ENCODE data around the gene ALG11.
"Not testable (repeated sequence)": the region's sequence is repeated elsewhere in the genome, so short reads cannot be mapped to it uniquely, and the experiment has no call there.

ALG11 gene

DNA sequence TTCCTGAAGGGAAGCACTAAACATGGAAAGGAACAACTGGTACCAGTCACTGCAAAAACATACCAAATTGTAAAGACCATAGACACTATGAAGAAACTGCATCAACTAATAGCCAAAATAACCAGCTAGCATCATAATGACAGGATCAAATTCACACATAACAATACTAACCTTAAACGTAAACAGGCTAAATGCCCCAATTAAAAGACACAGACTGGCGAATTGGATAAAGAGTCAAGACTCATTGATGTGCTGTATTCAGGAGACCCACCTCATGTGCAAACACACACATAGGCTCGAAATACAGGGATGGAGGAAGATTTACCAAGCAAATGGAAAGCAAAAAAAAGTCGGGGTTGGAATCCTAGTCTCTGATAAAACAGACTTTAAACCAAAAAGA is 27.3 kb upstream of the ALG11 start:
- not testable (repeated sequence) for H3K27ac Mint-ChIP-seq; H3K4me1 Mint-ChIP-seq; H3K9me3 Mint-ChIP-seq; H3K36me3 Mint-ChIP-seq; H3K4me3 Mint-ChIP-seq; ATAC-seq (replicated peaks); DNase-seq
- peaks cover 44 to 50% of the 10 kb centered on the region in 2 donors for H3K27me3 Mint-ChIP-seq

DNA sequence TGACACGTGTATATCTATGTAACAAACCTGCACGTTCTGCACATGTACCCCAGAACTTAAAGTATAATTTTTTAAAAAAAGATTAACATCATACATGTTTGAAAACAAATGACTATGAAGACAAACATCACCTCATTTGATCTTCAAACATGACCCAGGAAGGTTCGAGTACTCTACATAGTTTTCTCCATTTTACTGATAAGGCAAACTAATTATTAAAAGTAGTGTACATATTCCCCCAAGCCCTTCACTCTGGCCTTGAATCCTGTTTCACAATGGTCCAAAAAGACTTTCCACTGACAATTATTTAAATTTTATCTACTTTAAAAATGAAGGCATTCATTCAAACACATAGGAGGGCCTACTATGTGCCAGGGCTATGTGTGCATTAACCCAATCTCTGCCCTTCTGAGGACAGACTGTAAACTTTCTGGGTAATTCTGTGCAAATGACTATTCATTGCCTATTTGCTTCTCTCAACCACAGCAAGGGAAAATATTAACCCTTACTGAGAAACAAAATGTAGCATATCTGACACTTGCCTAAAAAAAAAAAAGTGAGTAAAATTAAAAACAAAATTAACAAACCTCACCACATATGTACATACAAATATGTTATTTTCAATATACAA is 23.1 kb upstream of the ALG11 start:
- DNase-seq: no peak
- Mint-ChIP-seq H3K9me3 (peaks cover 0 to 4% of the 10 kb centered on the region in 2 donors), H3K27ac (no peak overlapping the region), H3K4me1 (no peaks in the 10 kb centered on the region), H3K4me3 (no peak overlapping the region), H3K27me3 (peaks cover 42 to 48% of the 10 kb centered on the region in 2 donors), H3K36me3 (no peaks in the 10 kb centered on the region)
- no peak for ATAC-seq (replicated peaks)

DNA sequence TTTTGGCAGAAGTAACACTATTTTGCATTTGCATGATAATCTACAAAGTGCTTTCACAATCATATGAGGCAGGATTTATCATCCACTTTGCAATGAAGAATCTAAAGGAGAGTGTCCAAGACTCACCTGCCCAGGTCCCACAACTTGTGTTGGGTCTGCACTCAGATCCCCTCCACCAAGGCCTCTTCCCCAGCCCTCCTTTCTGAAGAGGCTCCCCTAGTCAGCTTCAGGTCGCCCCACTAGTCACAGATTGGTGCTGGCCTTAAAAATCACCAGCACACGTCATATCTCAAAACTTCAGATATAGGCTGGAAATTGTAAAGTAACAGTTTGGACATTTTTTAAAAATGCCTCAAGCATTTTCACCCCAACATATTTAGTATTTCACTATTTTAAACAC is 18.5 kb upstream of the ALG11 start:
- Mint-ChIP-seq H3K9me3 (no peaks in the 10 kb centered on the region), H3K4me1 (no peaks in the 10 kb centered on the region), H3K27me3 (peaks cover 8 to 42% of the 10 kb centered on the region in 2 donors), H3K36me3 (no peaks in the 10 kb centered on the region), H3K4me3 (no peak overlapping the region), H3K27ac (no peak overlapping the region)
- no peak for ATAC-seq (replicated peaks)
- no peak for DNase-seq

DNA sequence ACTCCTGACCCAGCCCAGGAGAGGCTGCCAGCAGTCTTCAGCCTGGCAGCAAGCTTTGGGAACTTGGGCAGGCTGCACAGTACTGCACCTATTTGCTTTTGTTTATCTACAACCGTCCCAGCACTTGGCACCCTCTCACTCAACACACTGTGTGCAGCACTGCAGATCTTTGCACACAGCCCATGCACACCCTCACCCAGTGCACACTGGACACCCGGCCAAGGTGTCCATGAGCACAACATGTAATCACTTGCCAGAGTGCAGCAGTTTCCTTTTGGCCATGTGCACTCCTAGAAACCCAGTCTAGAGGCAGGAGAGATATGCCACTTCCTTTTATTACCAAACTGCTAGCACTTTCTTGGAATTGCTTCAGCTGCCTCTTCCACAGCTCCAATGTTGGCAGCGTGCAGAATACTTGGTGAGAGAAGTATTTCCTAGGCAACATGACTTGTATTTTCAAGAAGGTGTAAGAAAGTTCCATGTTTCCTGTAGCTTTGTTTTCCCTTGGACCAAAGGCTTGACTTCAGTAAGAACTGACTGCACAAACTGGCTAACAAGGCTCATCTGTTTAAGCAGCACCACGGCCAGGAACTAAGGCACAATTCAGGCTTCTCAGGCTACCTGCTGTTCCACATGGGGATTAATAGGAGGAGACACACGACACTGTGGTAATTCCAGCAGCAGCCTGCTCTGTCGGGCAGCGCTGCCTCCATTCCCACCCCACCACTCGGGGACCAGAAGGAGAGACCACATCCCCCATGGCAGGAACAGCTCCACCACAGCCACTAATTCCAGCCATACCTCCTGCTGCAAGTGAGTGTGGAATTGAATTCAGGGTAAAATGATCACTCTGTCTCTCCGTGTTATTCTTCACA is 16.3 kb upstream of the ALG11 start:
- ATAC-seq (replicated peaks): no peak
- Mint-ChIP-seq H3K4me1 (no peaks in the 10 kb centered on the region), H3K36me3 (no peaks in the 10 kb centered on the region), H3K27me3 (peaks cover 23 to 57% of the 10 kb centered on the region in 2 donors), H3K9me3 (no peaks in the 10 kb centered on the region), H3K27ac (no peak overlapping the region), H3K4me3 (no peak overlapping the region)
- no peak for DNase-seq

DNA sequence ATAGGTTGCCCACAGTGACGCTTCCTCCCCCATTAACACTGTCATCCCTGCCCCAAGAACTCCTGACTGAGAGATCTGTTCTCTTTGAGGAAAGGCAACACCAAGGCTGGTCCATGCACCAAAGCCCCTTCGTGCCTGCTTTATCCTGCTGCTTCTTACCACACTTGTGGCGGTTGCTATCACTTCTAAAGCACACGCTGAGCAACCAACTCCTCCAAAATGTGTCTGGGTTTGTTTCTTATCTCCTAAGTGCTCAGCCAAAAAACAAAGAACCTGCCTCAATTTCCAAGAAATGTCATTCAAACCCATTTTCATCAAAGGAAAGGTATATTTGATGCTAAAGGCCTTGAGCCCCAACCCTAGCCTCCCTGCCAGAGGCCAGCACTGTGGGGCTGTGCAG is 15.6 kb upstream of the ALG11 start:
- H3K9me3 Mint-ChIP-seq: no peaks in the 10 kb centered on the region
- no peaks in the 10 kb centered on the region for H3K36me3 Mint-ChIP-seq
- H3K4me1 Mint-ChIP-seq: peaks cover 0 to 1% of the 10 kb centered on the region in 2 donors
- H3K27ac Mint-ChIP-seq: no peak overlapping the region
- no peak overlapping the region for H3K4me3 Mint-ChIP-seq
- DNase-seq (no peak), ATAC-seq (replicated peaks) (no peak)
- H3K27me3 Mint-ChIP-seq: peaks cover 23 to 56% of the 10 kb centered on the region in 2 donors

DNA sequence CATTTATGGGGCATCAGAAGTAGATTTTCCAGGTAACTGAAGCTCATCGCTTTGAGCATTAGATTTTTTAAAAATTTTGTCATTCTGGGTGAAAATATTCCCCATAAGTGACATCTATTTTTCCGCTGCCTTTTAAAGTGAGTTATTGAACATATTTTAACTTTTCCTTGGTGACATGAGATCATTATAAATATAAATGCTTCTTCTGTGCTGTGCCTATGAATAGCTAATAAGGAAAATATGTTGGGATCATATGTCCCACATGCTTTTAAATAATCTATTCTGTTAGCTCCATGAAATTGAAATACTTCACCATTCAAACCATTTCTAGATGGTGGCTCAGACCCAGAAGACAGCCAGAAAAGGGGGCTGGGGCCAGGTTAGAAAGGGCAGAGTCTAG is 15.0 kb upstream of the ALG11 start:
- H3K27ac Mint-ChIP-seq: no peak overlapping the region
- DNase-seq (no peak), ATAC-seq (replicated peaks) (no peak)
- no peaks in the 10 kb centered on the region for H3K36me3 Mint-ChIP-seq
- H3K9me3 Mint-ChIP-seq: no peaks in the 10 kb centered on the region
- peaks cover 0 to 1% of the 10 kb centered on the region in 2 donors for H3K4me1 Mint-ChIP-seq
- no peak overlapping the region for H3K4me3 Mint-ChIP-seq
- H3K27me3 Mint-ChIP-seq: peaks cover 23 to 56% of the 10 kb centered on the region in 2 donors

DNA sequence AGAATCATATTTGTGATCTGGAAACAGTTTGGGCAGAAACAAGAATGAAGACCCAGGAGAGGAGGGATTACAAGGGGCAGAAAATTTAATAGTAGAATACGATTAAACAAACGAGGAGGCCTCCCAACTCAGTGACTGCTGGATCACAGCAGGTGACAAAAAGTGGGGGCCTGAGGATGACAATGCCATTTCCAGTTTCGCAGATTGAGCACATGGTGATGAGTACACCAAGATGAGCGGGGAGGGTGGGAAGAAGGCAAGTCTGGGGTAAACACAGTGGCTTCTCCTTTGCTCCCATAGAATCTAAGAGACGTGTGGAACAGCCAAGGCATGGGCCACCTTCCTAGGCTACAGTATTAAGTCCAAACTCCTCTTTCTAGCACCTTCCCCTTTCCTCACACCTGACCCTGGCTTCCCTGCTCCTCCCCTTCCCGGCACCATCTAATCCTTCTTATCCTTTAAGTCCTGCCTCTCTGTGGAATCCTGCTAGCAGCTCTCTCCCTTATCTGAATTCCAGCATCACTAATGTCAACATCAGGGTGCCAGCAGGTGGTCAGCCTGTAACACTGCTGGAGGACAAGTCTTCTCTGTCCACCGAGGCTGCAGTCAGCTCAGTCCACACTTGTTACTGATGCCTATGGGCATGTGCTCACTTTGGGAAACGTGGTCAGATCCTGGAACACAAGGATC is 14.4 kb upstream of the ALG11 start:
- Mint-ChIP-seq H3K36me3 (no peaks in the 10 kb centered on the region), H3K4me1 (peaks cover 0 to 1% of the 10 kb centered on the region in 2 donors), H3K9me3 (no peaks in the 10 kb centered on the region), H3K27me3 (peaks cover 23 to 56% of the 10 kb centered on the region in 2 donors), H3K27ac (no peak overlapping the region), H3K4me3 (no peak overlapping the region)
- no peak for DNase-seq
- no peak for ATAC-seq (replicated peaks)

DNA sequence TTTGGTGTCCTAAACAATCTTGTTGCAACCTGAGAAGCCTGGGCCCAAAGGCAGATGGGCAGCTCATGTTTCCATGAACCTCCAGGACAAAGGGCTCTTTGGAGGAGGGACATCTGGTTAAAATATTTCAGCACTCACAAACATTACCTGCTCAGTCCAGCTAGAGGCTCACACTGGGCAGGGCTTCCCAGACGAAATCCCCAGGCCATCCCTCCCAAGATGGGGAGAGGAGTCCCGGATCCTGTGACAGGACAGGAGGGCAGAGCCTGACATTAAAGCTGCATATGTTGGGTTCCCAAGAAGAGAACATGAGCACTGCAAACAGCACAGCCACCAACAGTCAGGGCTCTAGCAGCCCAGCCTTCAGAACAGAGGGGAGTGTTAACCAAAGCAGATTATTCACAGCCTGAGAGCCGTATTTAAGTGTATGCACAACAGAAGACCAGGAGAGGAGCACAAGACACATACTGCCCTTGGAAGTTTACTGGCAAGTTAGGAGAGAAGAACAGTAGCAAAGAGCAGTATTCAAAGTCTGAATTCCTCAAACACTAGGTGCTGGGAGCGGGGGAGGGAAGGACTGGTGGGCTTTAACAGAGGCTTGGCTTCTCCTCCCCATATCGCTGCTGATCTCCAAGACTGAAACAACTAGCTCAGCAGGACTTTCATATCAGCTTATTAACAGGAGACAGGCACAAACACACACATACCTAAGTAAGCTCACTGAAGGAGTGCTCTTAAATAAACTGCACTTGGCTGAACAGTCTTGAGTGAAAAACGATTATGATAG is 13.3 kb upstream of the ALG11 start:
- peaks cover 23 to 56% of the 10 kb centered on the region in 2 donors for H3K27me3 Mint-ChIP-seq
- no peak overlapping the region for H3K27ac Mint-ChIP-seq
- ATAC-seq (replicated peaks) (no peak), DNase-seq (no peak)
- H3K4me1 Mint-ChIP-seq: peaks cover 0 to 1% of the 10 kb centered on the region in 2 donors
- no peaks in the 10 kb centered on the region for H3K9me3 Mint-ChIP-seq
- H3K4me3 Mint-ChIP-seq: no peak overlapping the region
- no peaks in the 10 kb centered on the region for H3K36me3 Mint-ChIP-seq

DNA sequence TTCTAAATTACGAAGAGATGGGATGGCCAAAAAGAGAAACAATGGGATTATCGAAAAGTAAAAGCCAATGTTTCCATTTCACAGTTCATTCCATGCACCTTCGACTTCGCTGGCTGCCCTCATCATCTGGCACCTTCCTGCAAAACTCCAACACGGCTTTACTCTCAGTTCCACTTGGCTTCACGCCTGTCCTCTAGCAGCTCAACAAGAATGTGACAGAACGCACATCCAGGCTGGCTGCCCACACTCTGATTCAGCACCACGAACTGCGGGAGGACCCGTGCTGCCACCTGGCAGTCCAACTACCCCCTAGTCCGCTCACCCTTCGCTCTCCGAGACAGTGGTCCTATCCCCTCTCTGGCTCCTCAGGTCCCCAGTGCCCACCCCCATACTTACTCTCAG is 12.7 kb upstream of the ALG11 start:
- DNase-seq (no peak), ATAC-seq (replicated peaks) (no peak)
- no peaks in the 10 kb centered on the region for H3K9me3 Mint-ChIP-seq
- peaks cover 0 to 1% of the 10 kb centered on the region in 2 donors for H3K4me1 Mint-ChIP-seq
- no peak overlapping the region for H3K27ac Mint-ChIP-seq
- no peak overlapping the region for H3K4me3 Mint-ChIP-seq
- H3K27me3 Mint-ChIP-seq: peaks cover 23 to 55% of the 10 kb centered on the region in 2 donors
- H3K36me3 Mint-ChIP-seq: no peaks in the 10 kb centered on the region

DNA sequence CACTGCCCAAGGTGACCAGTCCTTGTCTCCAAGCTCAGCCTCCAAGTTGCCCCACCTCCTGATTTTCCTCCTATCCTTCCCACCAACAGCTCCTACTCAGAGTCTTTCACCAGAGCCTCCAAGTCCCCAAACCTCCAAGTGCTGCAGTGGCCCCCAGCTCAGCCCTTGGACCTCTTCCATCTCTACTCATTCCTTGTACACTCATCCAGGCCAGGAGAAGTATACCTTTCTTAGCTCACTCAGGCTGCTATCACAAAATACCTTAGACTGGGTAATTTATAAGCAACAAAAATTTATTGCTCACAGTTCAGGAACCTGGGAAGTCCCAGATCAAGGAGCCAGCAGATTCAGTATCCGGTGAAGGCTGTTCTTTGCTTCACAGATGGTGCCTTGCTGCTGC is 12.3 kb upstream of the ALG11 start:
- Mint-ChIP-seq H3K4me1 (peaks cover 0 to 1% of the 10 kb centered on the region in 2 donors), H3K4me3 (no peak overlapping the region), H3K36me3 (no peaks in the 10 kb centered on the region), H3K27me3 (peaks cover 23 to 50% of the 10 kb centered on the region in 2 donors), H3K27ac (no peak overlapping the region), H3K9me3 (no peaks in the 10 kb centered on the region)
- DNase-seq (no peak), ATAC-seq (replicated peaks) (no peak)

DNA sequence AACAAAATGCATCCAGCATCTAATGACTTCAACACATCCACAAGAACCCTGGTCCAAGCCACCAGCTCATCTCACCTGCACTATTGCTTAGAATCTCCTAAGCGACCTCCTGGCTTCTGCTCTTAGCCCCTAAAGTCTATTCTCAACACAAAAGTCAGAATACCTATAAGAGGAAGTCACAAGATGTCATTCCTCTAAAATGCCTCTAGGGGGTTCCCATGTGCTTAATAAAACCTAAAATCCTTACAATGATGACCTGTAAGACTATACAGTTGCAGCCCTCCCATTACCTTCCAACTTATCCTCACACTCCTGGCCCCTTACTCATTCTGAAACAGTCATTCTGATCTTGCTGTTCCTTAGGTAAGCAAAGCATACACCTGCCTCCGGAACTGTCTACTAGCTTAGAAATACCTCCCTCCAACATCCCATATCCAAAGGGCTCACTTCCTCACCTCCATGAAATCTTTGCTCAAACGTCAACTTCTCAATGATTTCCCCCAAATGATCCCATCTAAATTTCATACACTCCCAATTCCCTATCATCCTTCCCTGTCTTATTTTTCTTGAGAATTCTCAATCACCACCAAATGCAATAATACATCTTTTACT is 11.0 kb upstream of the ALG11 start:
- no peak for DNase-seq
- Mint-ChIP-seq H3K4me1 (peaks cover 0 to 1% of the 10 kb centered on the region in 2 donors), H3K27ac (no peak overlapping the region), H3K36me3 (no peaks in the 10 kb centered on the region), H3K27me3 (peaks cover 23 to 43% of the 10 kb centered on the region in 2 donors), H3K4me3 (no peak overlapping the region), H3K9me3 (no peaks in the 10 kb centered on the region)
- ATAC-seq (replicated peaks): peak; percentile 84 to 87

DNA sequence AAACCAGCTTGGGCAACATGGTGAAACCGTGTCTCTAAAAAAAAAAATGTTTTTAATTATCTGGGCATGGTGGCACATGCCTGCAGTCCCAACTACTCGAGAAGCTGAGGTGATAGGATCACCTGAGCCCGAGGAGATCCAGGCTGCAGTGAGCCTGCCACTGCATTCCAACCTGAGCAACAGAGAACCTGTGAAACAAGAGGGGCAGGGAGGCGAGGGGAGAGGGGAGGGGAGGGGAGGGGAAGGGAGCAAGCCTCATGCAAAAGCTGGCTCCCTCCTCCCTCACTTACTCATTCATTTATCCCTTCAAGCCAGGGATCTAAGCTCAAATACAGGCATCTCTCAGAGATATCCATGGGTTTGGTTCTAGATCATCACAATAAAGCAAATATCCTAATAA is 9.8 kb upstream of the ALG11 start:
- H3K27ac Mint-ChIP-seq: no peak overlapping the region
- peaks cover 30 to 43% of the 10 kb centered on the region in 2 donors for H3K27me3 Mint-ChIP-seq
- H3K4me3 Mint-ChIP-seq: no peak overlapping the region
- H3K9me3 Mint-ChIP-seq: no peaks in the 10 kb centered on the region
- ATAC-seq (replicated peaks) (no peak), DNase-seq (no peak)
- H3K4me1 Mint-ChIP-seq: peaks cover 0 to 1% of the 10 kb centered on the region in 2 donors
- H3K36me3 Mint-ChIP-seq: no peaks in the 10 kb centered on the region

DNA sequence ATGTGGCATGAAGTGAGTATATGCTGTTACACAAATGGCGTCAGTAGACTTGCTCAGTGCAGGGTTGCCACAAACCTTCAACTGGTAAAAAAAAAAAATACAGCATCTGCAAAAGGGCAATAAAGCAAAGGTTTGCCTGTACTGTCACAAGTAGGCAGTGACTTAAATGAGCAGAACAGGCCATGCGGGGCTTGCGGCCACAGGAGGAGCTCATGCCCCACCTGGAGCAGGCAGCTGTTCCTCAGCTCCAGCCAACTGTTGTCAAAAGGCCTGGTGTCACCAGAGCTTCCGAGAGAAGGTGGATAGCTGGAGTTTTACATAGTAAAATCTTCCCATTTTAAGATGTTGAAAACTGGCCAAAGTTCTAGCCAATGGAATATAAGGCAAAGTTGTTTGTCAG is 8.7 kb upstream of the ALG11 start:
- H3K27ac Mint-ChIP-seq: no peak overlapping the region
- H3K36me3 Mint-ChIP-seq: no peaks in the 10 kb centered on the region
- H3K4me3 Mint-ChIP-seq: no peak overlapping the region
- H3K9me3 Mint-ChIP-seq: no peaks in the 10 kb centered on the region
- peaks cover 29 to 42% of the 10 kb centered on the region in 2 donors for H3K27me3 Mint-ChIP-seq
- ATAC-seq (replicated peaks) (no peak), DNase-seq (no peak)
- peaks cover 0 to 1% of the 10 kb centered on the region in 2 donors for H3K4me1 Mint-ChIP-seq
